GM18858 (cell line): ENCODE measurements around the gene ITGB6.

Source experiments
- ATAC-seq: cut with Tn5 transposase; IDR thresholded peaks from one replicate; pipeline ENCODE4 v1.9.1; 2021; ENCODE audit not compliant: unreplicated experiment

ITGB6 gene

GRCh38 chr2:160096409-160096808 is 103.7 kb downstream of the ITGB6 start:
- peak; percentile 42 for ATAC-seq

DNA sequence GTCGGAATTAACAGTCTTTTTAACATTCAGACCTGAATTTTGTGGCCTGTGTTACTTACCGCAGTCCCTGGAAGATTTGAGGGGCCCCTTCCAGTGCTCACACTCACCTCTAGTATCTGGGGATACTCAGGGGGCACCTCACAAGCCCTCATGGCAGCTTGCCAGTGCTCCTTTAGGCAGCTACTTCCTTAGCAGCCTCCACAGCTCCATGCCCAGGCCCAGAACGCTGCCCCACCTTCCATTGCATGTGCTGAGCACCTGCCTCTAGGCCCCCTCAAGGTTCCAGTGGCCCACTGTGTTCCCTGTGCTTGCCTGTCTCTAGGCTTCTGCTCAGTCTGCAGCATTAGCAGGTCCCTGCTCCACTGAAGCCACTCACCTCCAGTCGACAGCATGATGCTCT is 107.6 kb downstream of the ITGB6 start:
- ATAC-seq = no peak

- ATAC-seq = no peak
These were observed 108.7 kb downstream of the ITGB6 start for GRCh38 chr2:160091381-160091780.

- no peak for ATAC-seq
These were observed 112.0 kb downstream of the ITGB6 start for GRCh38 chr2:160087854-160088745.

- ATAC-seq = no peak
These were observed 114.4 kb downstream of the ITGB6 start for GRCh38 chr2:160085662-160086061.

GRCh38 chr2:160077912-160078810 is 121.9 kb downstream of the ITGB6 start:
- no peak for ATAC-seq

GRCh38 chr2:160076914-160077313 is 123.2 kb downstream of the ITGB6 start:
- ATAC-seq = no peak

DNA sequence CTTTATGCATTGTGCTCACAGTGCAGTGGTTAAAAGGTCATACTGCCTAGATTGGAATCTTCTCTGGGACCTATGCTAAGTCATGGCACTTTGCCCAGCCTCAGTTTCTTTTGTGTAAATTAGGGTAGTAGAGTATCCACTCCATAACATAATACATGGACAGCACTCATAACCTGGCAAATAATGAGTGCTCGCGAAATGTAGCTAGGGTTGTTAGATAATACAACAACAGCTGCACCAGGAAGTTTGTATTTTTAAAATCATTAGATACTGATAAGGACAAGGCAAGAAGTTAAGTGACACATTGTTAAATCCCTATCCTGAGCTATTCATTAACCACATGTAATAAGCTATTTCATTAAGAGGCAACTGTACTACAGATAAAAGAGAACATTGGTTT is 123.8 kb downstream of the ITGB6 start:
- ATAC-seq = no peak

- no peak for ATAC-seq
These were observed 124.9 kb downstream of the ITGB6 start for GRCh38 chr2:160075171-160075570.

DNA sequence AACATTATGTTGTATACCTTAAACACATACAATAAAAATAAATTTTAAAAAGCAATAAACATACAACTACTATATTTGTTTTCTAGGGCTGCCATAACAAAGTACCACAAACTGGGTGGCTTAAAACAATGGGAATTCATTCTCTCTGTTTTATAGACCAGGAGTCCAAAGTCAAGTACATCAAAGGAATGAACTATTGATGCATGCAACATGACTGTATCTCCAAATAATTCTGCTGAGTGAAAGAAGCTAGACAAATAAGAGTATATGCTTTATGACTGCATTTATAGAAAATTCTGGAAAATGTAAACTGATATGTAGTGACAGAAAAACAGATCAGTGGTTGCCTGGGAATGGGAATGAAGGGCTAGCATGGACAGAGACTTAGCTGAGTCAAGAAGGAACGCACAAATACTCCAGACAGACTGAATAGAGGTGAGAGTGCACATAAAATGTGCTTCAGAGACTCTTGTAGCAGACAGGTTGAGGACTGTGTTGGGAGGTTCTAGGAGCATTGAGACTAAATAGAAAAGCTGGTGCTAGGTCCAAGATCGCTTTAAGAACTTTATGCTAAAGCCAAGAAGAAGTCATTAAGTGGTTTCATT is 126.7 kb downstream of the ITGB6 start:
- no peak for ATAC-seq

DNA sequence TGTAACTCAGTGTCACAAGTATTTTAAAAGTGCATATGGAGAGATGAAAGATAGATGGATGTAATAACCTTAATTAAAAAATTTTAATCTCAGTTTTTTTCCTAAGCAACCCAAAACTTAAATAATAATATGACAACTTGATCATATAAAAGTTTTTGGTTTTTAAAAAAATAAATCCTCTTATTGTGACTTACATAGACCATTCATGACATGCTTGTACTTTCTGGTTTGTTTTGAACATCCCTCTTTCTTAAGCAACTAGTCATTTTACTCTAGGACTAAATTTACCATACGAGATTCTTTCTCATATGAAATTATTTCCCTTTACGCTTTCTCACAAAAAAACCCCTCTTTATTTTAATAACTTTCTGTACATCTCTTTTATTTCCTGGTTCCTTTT is 131.2 kb downstream of the ITGB6 start:
- no peak for ATAC-seq

- no peak for ATAC-seq
These were observed 135.2 kb downstream of the ITGB6 start for GRCh38 chr2:160064916-160065315.

GRCh38 chr2:160063879-160064612 is 136.0 kb downstream of the ITGB6 start:
- no peak for ATAC-seq

DNA sequence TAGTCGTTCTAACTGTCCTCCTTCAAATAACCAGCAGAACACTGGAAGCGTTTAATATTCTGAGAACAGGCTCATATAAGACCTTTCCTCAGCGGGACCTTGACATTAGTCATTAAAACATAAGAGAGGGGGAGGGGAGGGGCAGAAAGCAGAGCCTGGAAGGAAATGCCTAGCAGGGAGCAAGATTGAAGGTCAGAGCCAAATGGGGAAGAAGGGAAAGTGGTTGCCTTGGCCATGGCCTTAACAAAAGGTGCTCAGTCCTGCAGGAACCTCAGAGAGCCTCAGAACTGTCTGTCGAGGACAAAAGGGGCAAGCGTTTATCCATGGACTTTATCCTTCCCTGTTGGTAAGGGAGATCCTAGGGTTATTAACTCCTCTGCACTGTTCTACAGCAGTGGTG is 136.8 kb downstream of the ITGB6 start:
- no peak for ATAC-seq

DNA sequence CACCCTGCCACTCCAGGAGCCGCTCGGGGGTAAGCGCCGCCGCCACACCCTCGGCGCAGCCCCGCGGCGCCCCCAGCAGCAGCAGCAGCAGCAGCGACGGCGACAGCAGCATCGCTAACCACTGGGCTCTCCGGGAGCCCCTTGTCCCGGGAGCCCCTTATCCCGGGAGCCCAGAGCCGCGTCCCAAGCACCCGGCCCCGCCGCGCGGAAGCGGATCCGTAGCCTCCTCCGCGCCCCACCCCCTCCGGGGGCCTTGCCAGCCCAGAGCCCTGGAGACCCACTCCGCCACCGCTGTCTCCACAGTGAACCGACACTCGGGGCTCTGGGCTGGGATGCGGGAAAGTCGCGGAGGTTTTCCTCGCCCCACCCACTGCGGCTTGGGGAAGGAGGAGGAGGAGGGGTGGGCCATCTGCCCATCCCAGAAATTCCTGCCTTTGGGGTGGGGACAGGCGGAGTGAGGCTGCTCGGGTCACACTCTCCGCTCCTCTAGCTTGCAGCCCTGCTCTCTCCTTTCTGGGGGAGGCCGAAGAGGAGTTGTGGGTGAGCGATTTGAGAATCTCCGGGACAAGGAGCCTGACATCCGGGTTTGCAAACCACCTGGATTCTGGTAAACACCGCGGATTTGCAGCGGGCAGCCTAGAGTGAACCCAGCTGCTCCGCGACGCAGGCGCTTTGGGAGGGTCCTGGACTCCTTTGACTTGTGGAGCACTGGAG is 137.6 kb downstream of the ITGB6 start, which contains the start of gene PLA2R1:
TSS of gene PLA2R1 (minus strand) at position 324 of the 714 bp plus-strand sequence. CDS start at position 112, 212 bp downstream.
- ATAC-seq = no peak

DNA sequence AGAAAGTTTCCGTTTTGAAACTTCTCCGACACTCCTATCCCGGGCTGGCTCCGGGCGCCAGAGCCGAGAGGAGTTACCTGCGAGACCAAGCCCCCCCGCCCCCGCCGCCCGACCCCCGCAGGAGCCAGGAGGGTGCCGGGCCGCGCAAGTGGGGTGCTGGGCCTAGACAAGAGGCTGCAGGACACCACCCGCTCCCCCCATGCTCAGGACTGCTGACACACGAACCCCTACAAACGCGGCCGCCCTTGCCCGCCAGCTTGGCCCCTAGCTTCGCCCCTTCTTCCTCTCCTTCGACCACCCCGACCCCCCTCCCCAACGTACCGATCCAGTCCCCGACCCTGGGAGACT is 138.2 kb downstream of the ITGB6 start:
- no peak for ATAC-seq

DNA sequence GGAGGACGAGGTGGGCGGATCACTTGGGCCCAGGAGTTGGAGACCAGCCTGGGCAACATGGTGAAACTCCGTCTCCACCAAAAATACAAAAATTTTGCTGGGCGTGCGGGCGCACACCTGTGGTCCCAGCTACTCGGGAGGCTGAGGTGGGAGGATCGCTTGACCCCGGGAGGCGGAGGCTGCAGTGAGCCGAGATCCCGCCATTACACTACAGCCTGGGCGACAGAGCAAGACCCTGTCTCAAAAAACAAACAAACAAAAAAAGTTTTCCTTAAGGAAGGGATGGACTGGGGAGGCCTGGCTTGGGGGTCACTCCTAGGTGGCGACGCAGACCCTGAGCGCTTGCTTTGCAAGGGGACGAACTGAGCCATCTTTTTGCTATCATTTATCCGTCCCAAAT is 138.5 kb downstream of the ITGB6 start:
- no peak for ATAC-seq

DNA sequence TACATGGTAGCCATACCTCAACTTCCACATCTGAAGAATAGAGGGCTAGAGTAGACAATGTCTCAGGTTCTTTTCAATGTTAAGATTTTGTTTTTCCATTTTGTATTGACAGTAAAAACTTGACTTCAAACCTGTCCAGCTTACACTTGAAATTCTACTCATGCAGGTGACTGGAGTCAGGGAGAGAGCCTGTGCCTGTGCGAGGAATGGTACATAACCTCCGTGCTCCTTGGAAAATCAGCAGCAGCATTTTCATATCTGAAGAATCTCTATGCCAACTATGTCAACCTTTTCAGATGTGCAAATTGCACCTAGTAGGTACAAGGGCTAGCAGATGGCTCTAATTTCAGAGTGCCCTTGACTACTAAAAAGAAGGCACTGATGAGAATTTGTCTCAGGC is 139.8 kb downstream of the ITGB6 start:
- ATAC-seq = no peak

GRCh38 chr2:160057356-160057755 is 142.7 kb downstream of the ITGB6 start:
- no peak for ATAC-seq

DNA sequence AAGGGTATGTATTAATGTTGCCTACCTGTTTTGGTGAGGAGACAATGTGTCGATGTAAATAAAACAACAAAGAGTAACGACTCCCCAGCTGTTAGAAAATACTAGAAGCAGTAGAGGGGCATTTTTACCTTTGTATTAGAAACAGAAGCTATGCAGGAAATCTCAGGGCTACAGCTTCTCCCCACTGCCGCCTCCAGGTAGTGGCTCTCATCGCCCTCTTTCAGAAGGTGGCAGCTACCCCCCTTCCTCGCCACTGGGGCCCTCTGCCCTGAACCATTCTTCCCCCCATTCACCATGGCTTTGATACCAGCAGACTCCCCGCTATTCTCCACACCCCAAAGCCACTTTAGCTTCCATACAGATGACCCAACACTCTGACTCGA is 144.4 kb downstream of the ITGB6 start:
- ATAC-seq = no peak
